ENCODE measurements around the gene SNRNP48. TPM values are rescaled to one million over a fixed set of nuclear protein-coding genes. Genes with fewer than 3 reads are reported as not detected.

The SNRNP48 gene
- polyA plus RNA-seq, 1 experiment: 10.6 TPM

DNA sequence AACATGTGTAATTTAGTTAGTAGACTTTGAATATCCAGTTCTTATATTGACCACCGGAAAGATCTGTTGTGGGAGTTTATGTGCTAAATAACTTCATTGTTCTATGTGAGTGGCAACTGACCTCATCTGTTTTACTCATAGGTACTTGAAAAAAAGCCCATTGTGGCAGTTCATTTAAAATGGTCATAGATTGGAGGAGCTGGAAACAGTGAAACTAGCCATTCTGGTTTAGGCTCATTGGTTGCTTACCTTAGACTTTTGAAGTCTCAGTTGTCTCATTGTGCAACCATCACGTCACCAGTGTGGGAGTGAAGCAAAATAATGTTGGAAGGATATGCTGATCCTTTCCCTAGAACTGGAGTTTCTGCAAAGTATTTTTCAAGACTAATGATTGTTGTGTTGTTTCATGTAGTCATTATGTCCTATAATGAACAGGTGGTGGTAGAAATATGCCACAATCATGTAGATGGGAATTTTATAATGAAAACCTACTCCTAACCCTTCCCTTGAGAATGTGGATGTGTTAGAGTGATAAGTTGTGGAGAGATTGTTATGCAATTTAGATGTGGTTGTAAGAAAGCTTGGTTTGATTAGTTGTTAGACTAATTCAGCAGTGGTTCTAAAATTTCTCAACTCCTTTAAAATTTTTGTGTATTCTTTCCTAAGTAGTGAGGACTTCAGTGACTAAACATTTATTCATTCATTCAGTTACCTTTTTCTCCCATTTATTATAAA lies 30.2 kb upstream of the SNRNP48 start:
- H3K9me3 ChIP-seq (ENCODE audit: control insufficient read depth, insufficient read depth, low read length): no peaks in the 10 kb centered on the region
- H3K27me3 ChIP-seq (ENCODE audit: control insufficient read depth, insufficient read depth, low read length): no peaks in the 10 kb centered on the region
- no peak overlapping the region for H3K27ac ChIP-seq (ENCODE audit: low read depth, low read length)
- no peak for DNase-seq (ENCODE audit: low read depth, low spot score)
- ChIA-PET CTCF (no interaction called here), POLR2A (interaction anchor here (0.7 kb wide), 1 partner anchor 8 kb away, joined by 3 read pairs; no protein-coding TSS in a partner anchor)
- TF ChIP-seq, protein P1, sequence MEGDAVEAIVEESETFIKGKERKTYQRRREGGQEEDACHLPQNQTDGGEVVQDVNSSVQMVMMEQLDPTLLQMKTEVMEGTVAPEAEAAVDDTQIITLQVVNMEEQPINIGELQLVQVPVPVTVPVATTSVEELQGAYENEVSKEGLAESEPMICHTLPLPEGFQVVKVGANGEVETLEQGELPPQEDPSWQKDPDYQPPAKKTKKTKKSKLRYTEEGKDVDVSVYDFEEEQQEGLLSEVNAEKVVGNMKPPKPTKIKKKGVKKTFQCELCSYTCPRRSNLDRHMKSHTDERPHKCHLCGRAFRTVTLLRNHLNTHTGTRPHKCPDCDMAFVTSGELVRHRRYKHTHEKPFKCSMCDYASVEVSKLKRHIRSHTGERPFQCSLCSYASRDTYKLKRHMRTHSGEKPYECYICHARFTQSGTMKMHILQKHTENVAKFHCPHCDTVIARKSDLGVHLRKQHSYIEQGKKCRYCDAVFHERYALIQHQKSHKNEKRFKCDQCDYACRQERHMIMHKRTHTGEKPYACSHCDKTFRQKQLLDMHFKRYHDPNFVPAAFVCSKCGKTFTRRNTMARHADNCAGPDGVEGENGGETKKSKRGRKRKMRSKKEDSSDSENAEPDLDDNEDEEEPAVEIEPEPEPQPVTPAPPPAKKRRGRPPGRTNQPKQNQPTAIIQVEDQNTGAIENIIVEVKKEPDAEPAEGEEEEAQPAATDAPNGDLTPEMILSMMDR (IDR thresholded peaks at IDR 0.05; ENCODE audit: low read depth, low read length): no peak
- no peak overlapping the region for H3K4me3 ChIP-seq (ENCODE audit: low read depth, low read length)

DNA sequence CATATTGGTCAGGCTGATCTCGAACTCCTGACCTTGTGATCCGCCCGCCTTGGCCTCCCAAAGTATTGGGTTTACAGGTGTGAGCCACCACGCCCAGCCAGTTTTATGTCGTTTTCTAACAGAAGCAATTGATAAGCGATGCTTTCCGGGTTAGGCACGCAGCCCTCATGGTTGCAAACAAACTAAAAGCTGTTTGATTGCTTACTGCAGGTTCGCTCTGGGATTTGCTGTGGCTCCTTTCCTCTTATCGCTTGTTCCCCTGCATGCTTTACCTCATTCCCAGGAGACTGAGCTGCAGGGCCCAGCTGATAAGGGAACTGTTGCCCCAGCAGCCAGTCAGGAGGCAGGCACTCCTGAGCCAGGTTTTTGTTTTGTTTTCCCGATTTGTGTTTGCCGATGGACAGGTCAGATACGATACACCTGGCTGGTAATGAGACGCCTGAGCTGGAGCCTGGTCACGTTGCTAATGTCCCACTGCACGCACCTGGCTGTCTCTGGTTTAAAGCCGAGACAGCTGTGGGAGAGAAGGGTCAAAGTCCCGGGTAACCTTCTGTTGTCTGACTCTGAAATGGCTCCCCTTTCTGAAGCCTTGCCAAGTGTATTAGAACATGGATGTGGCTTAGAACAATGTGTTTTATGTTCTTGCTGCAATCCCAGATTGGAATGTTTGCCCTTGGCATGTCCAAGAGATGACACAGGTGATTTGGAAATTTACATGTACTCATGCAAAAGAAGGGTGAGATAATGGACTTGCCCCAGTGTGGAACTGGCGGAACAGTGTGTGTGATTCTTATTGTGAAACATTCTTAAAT lies 28.6 kb upstream of the SNRNP48 start:
- DNase-seq (ENCODE audit: low read depth, low spot score): no peak
- ChIA-PET CTCF (interaction anchor here (0.6 kb wide), 1 partner anchor 777 kb away, joined by 3 read pairs; no protein-coding TSS in a partner anchor), POLR2A (no interaction called here)
- no peaks in the 10 kb centered on the region for H3K27me3 ChIP-seq (ENCODE audit: control insufficient read depth, insufficient read depth, low read length)
- no peak overlapping the region for H3K27ac ChIP-seq (ENCODE audit: low read depth, low read length)
- H3K9me3 ChIP-seq (ENCODE audit: control insufficient read depth, insufficient read depth, low read length): no peaks in the 10 kb centered on the region
- H3K4me3 ChIP-seq (ENCODE audit: low read depth, low read length): no peak overlapping the region
- TF ChIP-seq, protein P1 (IDR thresholded peaks at IDR 0.05; ENCODE audit: low read depth, low read length): no peak

DNA sequence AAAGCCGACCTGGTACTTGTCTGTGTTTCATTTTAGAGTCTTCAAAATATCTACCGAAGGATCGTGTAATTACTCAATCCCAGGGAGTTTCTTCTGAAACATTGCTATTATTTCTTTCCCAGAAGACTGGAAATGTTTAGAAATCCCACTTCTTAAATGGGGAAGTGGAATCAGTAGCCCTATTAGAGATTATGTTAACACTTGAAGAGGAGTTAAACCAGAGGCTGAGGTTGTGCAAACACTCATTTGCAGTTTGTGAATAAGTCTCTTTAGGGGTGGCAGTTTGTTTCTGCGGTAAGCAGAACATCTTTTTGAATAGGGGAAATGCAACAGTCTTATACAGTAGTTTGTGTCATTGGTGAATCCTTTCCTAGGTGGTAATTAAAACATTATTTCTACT lies 27.2 kb upstream of the SNRNP48 start:
- H3K4me3 ChIP-seq (ENCODE audit: low read depth, low read length): no peak overlapping the region
- TF ChIP-seq, protein P1 (IDR thresholded peaks at IDR 0.05; ENCODE audit: low read depth, low read length): no peak
- H3K27ac ChIP-seq (ENCODE audit: low read depth, low read length): no peak overlapping the region
- ChIA-PET CTCF (interaction anchor here (0.6 kb wide), 1 partner anchor 839 kb away, joined by 3 read pairs; no protein-coding TSS in a partner anchor), POLR2A (interaction anchor here (0.6 kb wide), 1 partner anchor 173 kb away, joined by 4 read pairs; the partner anchor contains the start of gene CAGE1)
- DNase-seq (ENCODE audit: low read depth, low spot score): no peak
- H3K9me3 ChIP-seq (ENCODE audit: control insufficient read depth, insufficient read depth, low read length): no peaks in the 10 kb centered on the region
- H3K27me3 ChIP-seq (ENCODE audit: control insufficient read depth, insufficient read depth, low read length): no peaks in the 10 kb centered on the region

DNA sequence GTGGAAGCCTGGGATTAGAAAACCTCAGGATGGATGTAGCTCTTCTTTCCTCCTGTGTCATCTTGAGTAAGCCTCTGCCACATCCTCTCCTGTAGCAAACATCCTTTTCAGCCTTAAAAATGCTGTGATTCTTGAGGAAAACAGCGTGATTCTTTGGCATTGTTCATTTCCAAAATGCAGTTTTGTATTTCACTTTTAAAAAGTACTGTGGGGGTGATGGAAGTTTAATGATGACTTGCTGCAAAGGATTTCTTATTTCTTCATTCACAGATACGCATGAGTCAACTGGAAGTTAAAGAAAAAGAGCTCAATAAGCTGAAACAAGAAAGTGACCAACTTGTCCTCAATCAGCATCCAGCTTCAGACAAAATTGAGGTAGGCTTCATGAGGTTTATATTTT lies 23.9 kb upstream of the SNRNP48 start:
- POLR2A ChIA-PET: no interaction called here

More for the DNA sequence above, 23.9 kb upstream of the SNRNP48 start:
- no peak for DNase-seq (ENCODE audit: low read depth, low spot score)
- no peaks in the 10 kb centered on the region for H3K9me3 ChIP-seq (ENCODE audit: control insufficient read depth, insufficient read depth, low read length)
- H3K27me3 ChIP-seq (ENCODE audit: control insufficient read depth, insufficient read depth, low read length): no peaks in the 10 kb centered on the region
- TF ChIP-seq, protein P1 (IDR thresholded peaks at IDR 0.05; ENCODE audit: low read depth, low read length): no peak
- H3K27ac ChIP-seq (ENCODE audit: low read depth, low read length): no peak overlapping the region
- CTCF ChIA-PET: interaction anchor here (0.6 kb wide), 1 partner anchor 176 kb away, joined by 3 read pairs; no protein-coding TSS in a partner anchor
- no peak overlapping the region for H3K4me3 ChIP-seq (ENCODE audit: low read depth, low read length)

Measured in AG04450 (cell line).